SJSA1 (cell line): Measurements from ENCODE around the gene CCDC183. TPM values are rescaled to one million over a fixed set of nuclear protein-coding genes. Genes with fewer than 3 reads are reported as not detected.
A peak's percentile ranks its signal among the peaks of the same experiment; 100 is the strongest.

Experiments used
- DNase-seq, 2 experiments: peaks; one replicate each; pipeline ENCODE4 v3.0.0-alpha.2; 2015 to 2020; ENCODE audit warnings: low spot score in 2 of 2, low read depth in 1 of 2
- H3K27ac ChIP-seq: fragments of 250-450 bp; sonication (Bioruptor Pico); 2 replicates; pipeline ENCODE4 v1.5.1; 2020; ENCODE audit warnings: mild to moderate bottlenecking, moderate library complexity
- H3K27me3 ChIP-seq: fragments of 250-450 bp; sonication (Bioruptor Pico); replicated peaks from 2 replicates; pipeline ENCODE4 v1.5.1; 2020; ENCODE audit warnings: mild to moderate bottlenecking, moderate library complexity
- H3K36me3 ChIP-seq: fragments of 250-450 bp; sonication (Bioruptor Pico); 2 replicates; pipeline ENCODE4 v1.5.1; 2020; ENCODE audit warnings: mild to moderate bottlenecking
- H3K4me1 ChIP-seq: fragments of 250-450 bp; sonication (Bioruptor Pico); replicated peaks from 2 replicates; pipeline ENCODE4 v1.6.1; 2021; ENCODE audit warnings: mild to moderate bottlenecking
- H3K4me3 ChIP-seq: fragments of 250-450 bp; sonication (Bioruptor Pico); 2 replicates; pipeline ENCODE4 v1.5.1; 2020; ENCODE audit warnings: mild to moderate bottlenecking
- H3K9me3 ChIP-seq: fragments of 250-450 bp; sonication (Bioruptor Pico); replicated peaks from 2 replicates; pipeline ENCODE4 v1.5.1; 2020; ENCODE audit warnings: mild to moderate bottlenecking
- total RNA-seq: library from RNA; depleted of rRNA; stranded (reverse); fragments of >200 nt; shearing (Covaris generic); gene quantifications from 2 replicates; pipeline ENCODE4 v1.2.3, GENCODE V29; 2014

Gene CCDC183
- total RNA-seq, 1 experiment from 2014 or later, result 0.16 TPM

DNA sequence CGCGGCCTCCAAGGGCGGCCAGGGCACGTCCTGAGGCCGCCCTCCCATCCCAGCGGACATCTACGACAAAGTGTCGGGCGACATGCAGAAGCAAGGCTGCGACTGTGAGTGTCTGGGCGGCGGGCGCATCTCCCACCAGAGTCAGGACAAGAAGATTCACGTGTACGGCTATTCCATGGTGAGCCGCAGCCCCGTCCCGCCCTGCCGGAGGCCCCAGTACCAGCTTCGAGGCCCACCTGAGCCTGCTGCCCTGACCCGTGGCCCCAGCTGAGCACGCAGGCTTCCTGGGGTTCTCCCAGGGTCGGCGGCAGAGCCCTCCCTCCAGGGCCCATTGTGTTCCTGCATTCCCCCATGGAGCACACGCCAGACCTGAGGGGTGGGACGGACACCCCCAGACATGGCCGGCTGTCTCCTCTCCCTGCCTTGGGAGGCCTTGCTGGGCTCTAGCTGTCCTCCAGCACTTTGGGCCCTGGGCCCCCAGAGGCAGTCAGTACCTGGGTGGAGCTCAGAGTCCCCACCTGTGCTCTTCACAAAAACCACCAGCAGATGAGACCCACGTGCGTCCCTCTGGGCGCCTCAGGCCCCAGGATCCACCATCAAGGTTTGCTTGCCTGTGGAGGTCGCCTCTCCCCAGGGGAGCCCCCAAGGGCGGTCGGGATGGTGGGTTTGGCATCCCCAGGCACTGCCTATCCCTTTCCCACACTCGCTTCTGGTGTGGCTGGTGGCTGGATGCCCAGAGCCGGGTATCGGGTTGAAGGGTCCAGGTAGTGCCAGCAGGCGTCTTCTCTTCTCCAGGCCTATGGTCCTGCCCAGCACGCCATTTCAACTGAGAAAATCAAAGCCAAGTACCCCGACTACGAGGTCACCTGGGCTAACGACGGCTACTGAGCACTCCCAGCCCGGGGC is 54.1 kb downstream of the CCDC183 start:
- peaks cover 23% of the 10 kb centered on the region for H3K27me3 ChIP-seq
- H3K27ac ChIP-seq, result no peak overlapping the region
- peaks cover 26% of the 10 kb centered on the region for H3K36me3 ChIP-seq
- peaks cover 26% of the 10 kb centered on the region for H3K4me1 ChIP-seq
- peaks cover 3% of the 10 kb centered on the region for H3K9me3 ChIP-seq
- no peak for DNase-seq
- H3K4me3 ChIP-seq, result peak overlapping the region; percentile 57

DNA sequence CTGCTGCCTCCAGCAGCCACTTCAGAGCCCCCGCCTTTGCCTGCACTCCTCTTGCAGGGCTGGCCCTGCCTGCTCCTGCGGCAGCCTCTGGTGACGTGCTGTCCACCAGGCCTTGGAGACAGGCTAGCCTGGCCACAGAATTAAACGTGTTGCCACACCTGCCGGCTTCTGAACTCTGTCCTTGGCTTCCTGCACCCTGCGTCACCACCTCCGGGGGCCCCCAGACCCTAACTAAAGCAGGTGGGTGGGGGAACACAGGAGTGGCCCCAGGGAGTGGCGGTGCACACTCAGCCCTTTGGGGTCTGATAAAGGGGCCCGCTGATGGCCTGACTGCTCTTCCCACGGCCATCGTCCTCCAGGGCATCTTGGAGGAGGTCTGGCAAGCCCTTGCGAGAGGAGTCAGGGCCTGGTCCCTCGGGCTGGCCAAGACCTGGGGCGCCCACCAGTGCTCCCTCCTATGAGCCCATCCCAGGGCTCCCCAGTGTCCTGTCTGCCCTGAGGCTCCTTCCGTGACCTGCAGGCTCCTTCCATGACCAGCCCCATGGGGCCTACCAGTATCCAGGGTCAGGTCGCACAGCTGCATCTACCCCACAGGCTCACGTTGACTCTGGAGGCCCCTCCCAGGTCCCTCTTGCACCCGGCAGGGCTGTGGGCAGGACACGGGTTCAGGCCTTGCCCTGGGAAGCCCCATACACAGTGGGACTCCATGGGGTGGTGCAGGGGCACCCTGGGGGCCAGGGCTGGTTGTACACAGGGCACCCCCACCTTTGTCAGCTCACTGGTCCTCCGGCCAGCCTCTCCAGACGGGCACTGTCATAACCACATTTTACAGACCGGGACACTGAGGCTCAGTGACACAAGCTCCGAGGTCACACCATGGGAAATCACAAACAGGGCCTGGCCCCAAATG is 55.0 kb downstream of the CCDC183 start:
- H3K4me1 ChIP-seq, result peaks cover 26% of the 10 kb centered on the region
- H3K9me3 ChIP-seq, result peaks cover 3% of the 10 kb centered on the region
- H3K36me3 ChIP-seq, result peaks cover 26% of the 10 kb centered on the region
- DNase-seq, result no peak
- no peak overlapping the region for H3K4me3 ChIP-seq
- no peak overlapping the region for H3K27ac ChIP-seq
- peaks cover 16% of the 10 kb centered on the region for H3K27me3 ChIP-seq

DNA sequence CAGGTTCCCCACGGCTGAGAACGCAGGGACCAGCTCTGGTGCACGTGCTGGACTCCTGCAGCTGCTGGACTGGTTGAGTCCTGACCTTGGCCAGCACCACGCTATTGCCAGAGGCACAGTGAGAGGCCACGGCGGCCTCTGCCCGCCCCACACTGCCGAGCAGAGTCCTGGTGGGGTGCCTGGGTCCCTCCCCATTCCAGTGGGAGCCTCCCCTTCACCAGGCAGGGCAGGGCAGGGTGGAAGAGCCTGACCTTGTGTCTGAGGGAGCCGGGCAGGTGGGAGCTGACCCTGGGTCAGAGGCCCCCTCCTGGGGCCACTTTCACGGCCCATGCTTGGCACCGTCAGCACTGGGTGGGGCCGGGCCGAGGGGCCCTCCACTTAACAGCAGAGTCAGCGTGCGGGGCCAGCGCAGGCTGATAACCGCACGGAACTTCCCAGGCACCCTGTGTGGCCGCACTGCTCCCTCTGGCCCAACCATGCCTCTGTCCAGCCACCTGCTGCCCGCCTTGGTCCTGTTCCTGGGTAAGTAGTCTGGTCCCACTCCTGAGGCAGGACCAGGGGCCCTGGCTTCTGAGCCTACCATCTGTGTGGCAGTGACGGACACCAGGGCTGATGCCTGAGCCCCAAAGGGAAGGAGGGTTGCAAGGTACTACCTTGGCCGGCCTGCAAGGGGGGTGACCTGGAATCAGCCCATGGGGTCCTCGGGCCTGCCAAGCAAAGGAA is 56.0 kb downstream of the CCDC183 start, which contains the start of gene MAMDC4:
TSS of gene MAMDC4 (plus strand) at position 406 of the 723 bp plus-strand sequence. CDS start at position 477, 71 bp downstream.
- H3K9me3 ChIP-seq, result no peaks in the 10 kb centered on the region
- H3K36me3 ChIP-seq, result peaks cover 26% of the 10 kb centered on the region
- H3K27ac ChIP-seq, result no peak within 1 kb of the TSS
- H3K4me1 ChIP-seq, result peaks cover 18% of the 10 kb centered on the region
- no peak within 1 kb of the TSS for H3K4me3 ChIP-seq
- no peak for DNase-seq
- peaks cover 7% of the 10 kb centered on the region for H3K27me3 ChIP-seq

DNA sequence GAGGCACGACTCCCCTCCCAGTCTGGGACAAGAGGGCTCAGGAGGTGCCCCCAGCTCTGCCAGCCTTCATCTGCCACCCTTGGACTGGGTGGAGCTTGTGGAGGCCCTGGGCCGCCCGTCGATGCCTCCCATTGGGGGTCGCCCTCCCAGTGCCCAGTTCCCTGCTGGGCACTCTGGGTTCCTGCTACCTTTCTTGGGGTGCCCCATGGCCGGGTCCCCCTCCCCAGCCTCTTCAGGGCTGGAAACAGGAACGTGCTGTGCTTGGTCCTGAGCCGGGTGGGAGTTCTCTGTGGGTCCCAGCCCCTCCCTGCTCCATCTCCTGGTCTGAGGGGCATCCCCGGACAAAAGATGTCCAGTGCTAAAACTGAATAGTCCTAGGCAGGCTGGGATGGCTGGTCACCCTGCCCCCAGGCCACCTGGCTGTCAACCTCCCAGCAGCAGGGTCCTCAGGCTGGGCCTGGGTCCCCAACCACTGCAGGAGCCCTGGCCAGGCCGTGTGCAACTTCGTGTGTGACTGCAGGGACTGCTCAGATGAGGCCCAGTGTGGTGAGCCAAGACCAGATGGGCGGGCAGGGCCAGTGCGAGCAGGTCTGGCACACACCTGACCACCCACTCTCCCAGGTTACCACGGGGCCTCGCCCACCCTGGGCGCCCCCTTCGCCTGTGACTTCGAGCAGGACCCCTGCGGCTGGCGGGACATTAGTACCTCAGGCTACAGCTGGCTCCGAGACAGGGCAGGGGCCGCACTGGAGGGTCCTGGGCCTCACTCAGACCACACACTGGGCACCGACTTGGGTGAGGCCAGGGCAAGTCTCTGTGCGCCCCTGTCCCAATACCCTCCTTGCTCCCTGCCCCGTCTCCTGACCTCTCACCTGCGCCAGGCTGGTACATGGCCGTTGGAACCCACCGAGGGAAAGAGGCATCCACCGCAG is 56.8 kb downstream of the CCDC183 start:
- peaks cover 2% of the 10 kb centered on the region; the same call in 1 of the 2 replicates for H3K27me3 ChIP-seq
- peaks cover 12% of the 10 kb centered on the region for H3K4me1 ChIP-seq
- no peak overlapping the region for H3K4me3 ChIP-seq
- no peak overlapping the region for H3K27ac ChIP-seq
- no peak for DNase-seq
- H3K36me3 ChIP-seq, result peaks cover 32% of the 10 kb centered on the region
- no peaks in the 10 kb centered on the region for H3K9me3 ChIP-seq

DNA sequence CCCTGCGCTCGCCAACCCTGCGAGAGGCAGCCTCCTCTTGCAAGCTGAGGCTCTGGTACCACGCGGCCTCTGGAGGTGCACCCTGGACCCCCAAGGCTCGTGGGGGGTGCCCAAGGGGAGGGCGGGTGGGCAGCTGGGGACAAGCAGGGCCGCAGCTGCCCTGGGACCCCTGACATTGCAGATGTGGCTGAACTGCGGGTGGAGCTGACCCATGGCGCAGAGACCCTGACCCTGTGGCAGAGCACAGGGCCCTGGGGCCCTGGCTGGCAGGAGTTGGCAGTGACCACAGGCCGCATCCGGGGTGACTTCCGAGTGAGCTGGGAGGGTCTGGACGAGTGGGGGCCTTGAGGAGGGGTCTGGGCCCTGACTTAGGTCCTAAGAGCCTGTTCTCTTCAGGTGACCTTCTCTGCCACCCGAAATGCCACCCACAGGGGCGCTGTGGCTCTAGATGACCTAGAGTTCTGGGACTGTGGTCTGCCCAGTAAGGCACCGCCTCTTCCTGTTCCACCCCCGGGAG is 57.5 kb downstream of the CCDC183 start:
- DNase-seq, result no peak
- H3K27me3 ChIP-seq, result no peaks in the 10 kb centered on the region
- H3K27ac ChIP-seq, result no peak overlapping the region
- peaks cover 37% of the 10 kb centered on the region for H3K36me3 ChIP-seq
- peaks cover 8% of the 10 kb centered on the region for H3K4me1 ChIP-seq
- H3K9me3 ChIP-seq, result no peaks in the 10 kb centered on the region
- H3K4me3 ChIP-seq, result no peak overlapping the region

DNA sequence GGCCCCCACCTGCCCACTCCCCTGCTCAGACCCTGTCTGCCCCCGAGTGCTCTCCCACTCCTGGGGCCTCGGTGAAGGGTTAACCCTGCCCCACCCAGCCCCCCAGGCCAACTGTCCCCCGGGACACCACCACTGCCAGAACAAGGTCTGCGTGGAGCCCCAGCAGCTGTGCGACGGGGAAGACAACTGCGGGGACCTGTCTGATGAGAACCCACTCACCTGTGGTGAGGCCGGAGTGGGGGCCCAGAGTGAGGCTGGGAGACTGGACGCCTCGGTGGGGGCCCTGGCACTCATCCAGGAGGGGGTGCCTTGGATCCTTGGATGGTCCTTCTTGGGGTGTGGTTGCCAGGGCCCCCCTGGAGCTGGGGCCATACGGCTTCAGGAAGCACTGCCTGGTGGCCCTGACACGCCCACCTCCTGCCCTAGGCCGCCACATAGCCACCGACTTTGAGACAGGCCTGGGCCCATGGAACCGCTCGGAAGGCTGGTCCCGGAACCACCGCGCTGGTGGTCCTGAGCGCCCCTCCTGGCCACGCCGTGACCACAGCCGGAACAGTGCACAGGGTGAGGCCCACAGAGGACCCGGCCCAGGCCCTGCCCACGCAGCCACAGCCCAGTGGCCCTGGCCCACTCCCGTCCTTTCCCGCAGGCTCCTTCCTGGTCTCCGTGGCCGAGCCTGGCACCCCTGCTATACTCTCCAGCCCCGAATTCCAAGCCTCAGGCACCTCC is 58.1 kb downstream of the CCDC183 start:
- Histone ChIP-seq H3K36me3 (peaks cover 43% of the 10 kb centered on the region), H3K27me3 (no peaks in the 10 kb centered on the region), H3K9me3 (no peaks in the 10 kb centered on the region), H3K27ac (no peak overlapping the region), H3K4me3 (no peak overlapping the region), H3K4me1 (peaks cover 8% of the 10 kb centered on the region)
- DNase-seq, result no peak

DNA sequence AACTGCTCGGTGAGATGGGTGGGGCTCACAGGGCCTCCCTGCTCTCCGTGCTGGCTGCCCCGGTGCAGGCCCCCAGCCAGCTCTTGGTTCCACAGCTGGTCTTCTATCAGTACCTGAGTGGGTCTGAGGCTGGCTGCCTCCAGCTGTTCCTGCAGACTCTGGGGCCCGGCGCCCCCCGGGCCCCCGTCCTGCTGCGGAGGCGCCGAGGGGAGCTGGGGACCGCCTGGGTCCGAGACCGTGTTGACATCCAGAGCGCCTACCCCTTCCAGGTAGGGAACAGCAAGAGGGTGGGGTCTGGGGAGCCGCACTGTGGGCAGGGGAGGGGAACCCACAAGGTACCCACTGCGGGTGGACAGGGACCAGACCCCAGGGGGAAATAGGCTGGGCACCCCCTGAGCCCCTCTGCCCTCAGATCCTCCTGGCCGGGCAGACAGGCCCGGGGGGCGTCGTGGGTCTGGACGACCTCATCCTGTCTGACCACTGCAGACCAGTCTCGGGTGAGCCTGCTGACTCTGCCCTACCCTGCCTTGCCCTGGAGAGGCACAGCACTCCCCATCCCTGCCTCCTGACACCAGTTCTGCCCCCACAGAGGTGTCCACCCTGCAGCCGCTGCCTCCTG is 58.8 kb downstream of the CCDC183 start:
- H3K27ac ChIP-seq, result no peak overlapping the region
- H3K36me3 ChIP-seq, result peaks cover 47% of the 10 kb centered on the region
- H3K4me1 ChIP-seq, result peaks cover 5% of the 10 kb centered on the region
- no peak for DNase-seq
- H3K9me3 ChIP-seq, result no peaks in the 10 kb centered on the region
- H3K27me3 ChIP-seq, result no peaks in the 10 kb centered on the region
- no peak overlapping the region for H3K4me3 ChIP-seq

DNA sequence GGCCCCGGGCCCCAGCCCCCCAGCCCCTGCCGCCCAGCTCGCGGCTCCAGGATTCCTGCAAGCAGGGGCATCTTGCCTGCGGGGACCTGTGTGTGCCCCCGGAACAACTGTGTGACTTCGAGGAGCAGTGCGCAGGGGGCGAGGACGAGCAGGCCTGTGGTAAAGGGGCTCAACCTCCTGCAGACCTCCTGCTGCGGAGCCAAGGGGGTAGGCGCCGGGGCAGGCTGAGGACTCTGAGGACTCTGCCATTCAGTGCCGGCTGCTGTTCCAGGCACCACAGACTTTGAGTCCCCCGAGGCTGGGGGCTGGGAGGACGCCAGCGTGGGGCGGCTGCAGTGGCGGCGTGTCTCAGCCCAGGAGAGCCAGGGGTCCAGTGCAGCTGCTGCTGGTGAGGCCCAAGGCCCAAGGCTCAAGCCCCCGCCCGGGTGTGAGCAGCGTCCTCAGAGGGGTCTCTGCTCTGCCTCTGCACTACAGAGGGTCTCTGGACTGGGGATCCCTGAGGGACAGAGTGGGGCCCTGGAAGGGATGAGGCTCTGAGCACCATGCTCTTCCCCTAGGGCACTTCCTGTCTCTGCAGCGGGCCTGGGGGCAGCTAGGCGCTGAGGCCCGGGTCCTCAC is 59.4 kb downstream of the CCDC183 start:
- Histone ChIP-seq H3K9me3 (no peaks in the 10 kb centered on the region), H3K4me1 (no peaks in the 10 kb centered on the region), H3K27ac (no peak overlapping the region)

DNA sequence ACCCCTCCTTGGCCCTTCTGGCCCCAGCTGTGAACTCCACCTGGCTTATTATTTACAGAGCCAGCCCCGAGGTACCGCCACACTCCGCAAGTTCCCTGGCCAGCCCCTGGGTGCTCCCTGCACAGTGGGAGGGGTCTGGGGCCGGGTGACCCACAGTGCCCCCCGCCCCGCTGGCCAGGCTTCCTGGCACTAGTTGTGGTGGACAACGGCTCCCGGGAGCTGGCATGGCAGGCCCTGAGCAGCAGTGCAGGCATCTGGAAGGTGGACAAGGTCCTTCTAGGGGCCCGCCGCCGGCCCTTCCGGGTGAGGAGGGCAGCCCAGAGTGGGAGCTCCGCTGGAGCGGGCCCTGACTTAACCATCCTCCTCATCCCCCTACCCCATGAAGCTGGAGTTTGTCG is 59.9 kb downstream of the CCDC183 start:
- Histone ChIP-seq H3K27me3 (no peaks in the 10 kb centered on the region), H3K36me3 (peaks cover 47% of the 10 kb centered on the region), H3K27ac (no peak overlapping the region), H3K4me3 (no peak overlapping the region), H3K4me1 (no peaks in the 10 kb centered on the region), H3K9me3 (no peaks in the 10 kb centered on the region)
- DNase-seq, result no peak

More for the DNA sequence above, 59.4 kb downstream of the CCDC183 start:
- Histone ChIP-seq H3K4me3 (no peak overlapping the region), H3K27me3 (no peaks in the 10 kb centered on the region), H3K36me3 (peaks cover 47% of the 10 kb centered on the region)
- no peak for DNase-seq

DNA sequence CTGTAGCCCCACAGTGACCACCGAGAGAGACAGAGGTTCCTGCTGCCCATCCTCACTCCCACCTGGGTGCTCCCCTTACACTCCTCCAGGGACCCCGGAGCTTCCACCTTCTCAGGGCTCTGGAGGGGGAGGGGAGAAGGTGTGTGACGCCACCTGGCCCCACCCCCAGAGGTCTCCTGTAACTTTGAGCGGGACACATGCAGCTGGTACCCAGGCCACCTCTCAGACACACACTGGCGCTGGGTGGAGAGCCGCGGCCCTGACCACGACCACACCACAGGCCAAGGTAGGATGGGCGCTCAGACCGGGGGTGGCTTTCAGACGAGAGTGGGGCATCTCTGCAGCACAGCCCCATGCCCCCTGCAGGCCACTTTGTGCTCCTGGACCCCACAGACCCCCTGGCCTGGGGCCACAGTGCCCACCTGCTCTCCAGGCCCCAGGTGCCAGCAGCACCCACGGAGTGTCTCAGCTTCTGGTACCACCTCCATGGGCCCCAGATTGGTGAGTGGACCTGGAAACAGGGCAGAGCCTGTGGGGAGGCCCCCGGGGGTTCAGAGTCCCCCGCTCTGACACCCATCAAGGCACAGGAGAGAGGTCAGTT is 60.5 kb downstream of the CCDC183 start:
- H3K27ac ChIP-seq, result no peak overlapping the region
- peaks cover 48% of the 10 kb centered on the region for H3K36me3 ChIP-seq

DNA sequence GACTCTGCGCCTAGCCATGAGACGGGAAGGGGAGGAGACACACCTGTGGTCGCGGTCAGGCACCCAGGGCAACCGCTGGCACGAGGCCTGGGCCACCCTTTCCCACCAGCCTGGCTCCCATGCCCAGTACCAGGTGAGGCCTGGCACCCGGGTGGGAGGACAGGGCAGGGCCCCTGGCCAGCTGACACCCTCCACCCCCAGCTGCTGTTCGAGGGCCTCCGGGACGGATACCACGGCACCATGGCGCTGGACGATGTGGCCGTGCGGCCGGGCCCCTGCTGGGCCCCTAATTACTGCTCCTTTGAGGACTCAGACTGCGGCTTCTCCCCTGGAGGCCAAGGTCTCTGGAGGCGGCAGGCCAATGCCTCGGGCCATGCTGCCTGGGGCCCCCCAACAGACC is 61.0 kb downstream of the CCDC183 start:
- Histone ChIP-seq H3K4me1 (no peaks in the 10 kb centered on the region), H3K4me3 (no peak overlapping the region), H3K27ac (no peak overlapping the region), H3K9me3 (no peaks in the 10 kb centered on the region), H3K36me3 (peaks cover 50% of the 10 kb centered on the region), H3K27me3 (no peaks in the 10 kb centered on the region)
- no peak for DNase-seq

More for the DNA sequence above, 60.5 kb downstream of the CCDC183 start:
- DNase-seq, result no peak
- no peak overlapping the region for H3K4me3 ChIP-seq
- H3K9me3 ChIP-seq, result no peaks in the 10 kb centered on the region
- H3K4me1 ChIP-seq, result no peaks in the 10 kb centered on the region
- no peaks in the 10 kb centered on the region for H3K27me3 ChIP-seq
